Keratinocyte (primary cell): ENCODE measurements around the gene CISD3. TPM values are rescaled to one million over a fixed set of nuclear protein-coding genes. Genes with fewer than 3 reads are reported as not detected.

ENCODE experiments used
- DNase-seq: peaks from one replicate; pipeline ENCODE4 v3.0.0-alpha.2; 2011; ENCODE audit warnings: low read depth, missing footprints, low spot score
- FAIRE-seq: peaks from 2 replicates; lab custom pipeline; 2011; peaks lifted over from hg19 to GRCh38; lab: Jason Lieb, UNC
- H2AFZ ChIP-seq: 2 replicates; pipeline ENCODE4 v1.6.0; 2012; ENCODE audit warnings: low read length, control low read depth, inconsistent platforms; ENCODE audit not compliant: control insufficient read depth
- H3K27ac ChIP-seq: 2 replicates; pipeline ENCODE4 v1.5.1; 2011; ENCODE audit warnings: low read length; ENCODE audit not compliant: control insufficient read depth, insufficient read depth
- H3K27me3 ChIP-seq: 3 replicates; pipeline ENCODE4 v1.6.0; 2011; ENCODE audit warnings: low read length; ENCODE audit not compliant: control insufficient read depth, insufficient read depth; ENCODE audit errors: extremely low read depth
- H3K36me3 ChIP-seq, 2 experiments: 2 replicates in 1 of 2; 3 replicates in 1 of 2; pipeline ENCODE4 v1.5.1; 2011; ENCODE audit warnings: low read length in 2 of 2, mild to moderate bottlenecking in 1 of 2; ENCODE audit not compliant: control insufficient read depth in 2 of 2, insufficient read depth in 2 of 2; ENCODE audit errors: extremely low read depth in 1 of 2
- H3K4me1 ChIP-seq: 3 replicates; pipeline ENCODE4 v1.5.1; 2011; ENCODE audit warnings: low read length; ENCODE audit not compliant: control insufficient read depth, insufficient read depth; ENCODE audit errors: extremely low read depth
- H3K4me2 ChIP-seq: 3 replicates; pipeline ENCODE4 v1.6.0; 2011; ENCODE audit warnings: low read depth, low read length; ENCODE audit not compliant: control insufficient read depth, insufficient read depth; ENCODE audit errors: extremely low read depth
- H3K4me3 ChIP-seq, 3 experiments: fragments of 200-600 bp in 1 of 3; sonication (generic) in 1 of 3; 2 replicates in 2 of 3; 3 replicates in 1 of 3; pipeline ENCODE4 v1.5.1; 2011 to 2016; ENCODE audit warnings: low read length in 3 of 3, mild to moderate bottlenecking in 3 of 3, control low read depth in 2 of 3, inconsistent platforms in 1 of 3, low read depth in 1 of 3, mixed read lengths in 1 of 3, mixed run types in 1 of 3, moderate library complexity in 1 of 3; ENCODE audit not compliant: control insufficient read depth in 2 of 3, insufficient read depth in 2 of 3; ENCODE audit errors: extremely low read depth in 1 of 3
- H3K79me2 ChIP-seq: 2 replicates; pipeline ENCODE4 v1.6.0; 2012; ENCODE audit warnings: low read length; ENCODE audit not compliant: control insufficient read depth, insufficient read depth
- H3K9ac ChIP-seq: 3 replicates; pipeline ENCODE4 v1.6.0; 2011; ENCODE audit warnings: low read length; ENCODE audit not compliant: control insufficient read depth, insufficient read depth; ENCODE audit errors: extremely low read depth
- H3K9me1 ChIP-seq: 3 replicates; pipeline ENCODE4 v1.6.0; 2011; ENCODE audit warnings: low read length; ENCODE audit not compliant: control insufficient read depth, insufficient read depth; ENCODE audit errors: extremely low read depth
- H3K9me3 ChIP-seq: 2 replicates; pipeline ENCODE4 v1.5.1; 2012; ENCODE audit warnings: low read depth, low read length; ENCODE audit not compliant: control insufficient read depth
- H4K20me1 ChIP-seq: 3 replicates; pipeline ENCODE4 v1.6.0; 2011; ENCODE audit warnings: low read length; ENCODE audit not compliant: control insufficient read depth, insufficient read depth; ENCODE audit errors: extremely low read depth
- EZH2 ChIP-seq: IDR thresholded peaks from one replicate; pipeline ENCODE4 v1.6.1; 2012; ENCODE audit warnings: inconsistent platforms, mild to moderate bottlenecking, low read length, moderate library complexity
- dilution Hi-C: fragments of 300-500 bp; cut with MboI; formaldehyde crosslinking; loops from one replicate; pipeline ENCODE4 v1.7.0; 2020; ENCODE audit warnings: low sequenced_read_pairs; ENCODE audit not compliant: extremely low pct_ligation_motif_present
- polyA plus RNA-seq, 5 experiments: library from polyadenylated mRNA; depleted of rRNA in 3 of 5; stranded (reverse) in 3 of 5; stranded (forward) in 1 of 5; unstranded in 1 of 5; fragments of >200 nt; gene quantifications; 1 replicate in 1 of 5; 2 replicates in 3 of 5; 3 replicates in 1 of 5; pipeline versions ENCODE4 v1.2.1 to v1.2.3, GENCODE V29; 2011 to 2012; ENCODE audit warnings: missing spikeins in 2 of 5, low read depth in 1 of 5, low replicate concordance in 1 of 5
- TF ChIP-seq, protein P1 (sequence below), 3 experiments: IDR thresholded peaks in 1 of 3; conservative IDR thresholded peaks in 1 of 3; optimal IDR thresholded peaks in 1 of 3; 2 replicates in 2 of 3; 3 replicates in 1 of 3; pipeline versions ENCODE3 to v1.5.1; 2011; ENCODE audit warnings: low read length in 3 of 3, mild to moderate bottlenecking in 3 of 3, moderate library complexity in 2 of 3, control low read depth in 1 of 3, inconsistent platforms in 1 of 3; ENCODE audit not compliant: insufficient read depth in 2 of 3; ENCODE audit errors: extremely low read depth in 1 of 3

The CISD3 gene
- polyA plus RNA-seq, 1 donor (not counting 4 experiments of a cell fraction or from before 2014, with no cell fraction given), result 17.1 TPM

DNA sequence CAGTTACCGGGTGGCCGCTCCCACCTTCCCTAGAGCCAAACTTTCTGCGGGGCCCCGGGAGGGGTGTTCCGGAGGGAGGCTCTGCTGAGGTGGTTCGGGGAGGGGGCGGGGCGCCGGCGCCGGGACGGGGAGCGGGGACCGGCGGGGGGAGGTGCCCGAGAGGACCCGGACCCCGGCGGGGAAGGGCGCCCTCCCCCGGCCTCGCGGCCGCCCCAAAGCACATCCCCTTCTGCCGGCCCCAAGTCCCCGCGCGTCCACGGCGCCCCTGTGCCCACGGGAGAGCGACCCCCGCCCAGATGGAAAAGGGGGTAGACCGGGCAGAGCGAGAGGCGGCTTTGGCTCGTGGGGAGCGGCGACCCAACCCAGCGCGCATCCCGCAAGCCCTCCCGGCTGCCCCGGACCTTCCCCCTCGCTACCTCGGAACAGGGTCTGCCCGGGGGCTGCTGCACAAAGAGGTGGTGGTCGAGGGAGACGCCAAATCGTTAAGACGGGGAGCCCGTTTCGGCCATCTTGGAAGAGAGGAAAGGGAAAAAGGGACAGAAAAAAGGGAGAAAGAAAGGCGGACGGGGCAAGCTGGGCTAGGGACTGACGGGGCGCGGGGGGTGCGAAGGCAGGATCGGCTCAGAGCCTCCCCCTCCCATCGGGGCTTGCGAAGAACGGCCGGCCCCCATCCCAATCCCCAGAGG, 17.5 kb downstream of the CISD3 start:
- peaks cover 7% of the 10 kb centered on the region for H3K9me1 ChIP-seq
- DNase-seq (no peak), FAIRE-seq (no peak)
- no peaks in the 10 kb centered on the region for H3K9me3 ChIP-seq
- peak overlapping the region; percentile 94 for H3K4me2 ChIP-seq
- H3K27me3 ChIP-seq, result no peaks in the 10 kb centered on the region
- peak overlapping the region; percentile 63 for H3K27ac ChIP-seq
- dilution Hi-C loops, result no loop called here
- peaks cover 2% of the 10 kb centered on the region for H4K20me1 ChIP-seq
- H3K4me1 ChIP-seq, result peaks cover 34% of the 10 kb centered on the region
- peak overlapping the region; percentile 87 to 95 (median 90) for H3K4me3 ChIP-seq
- peaks cover 46% of the 10 kb centered on the region for H3K79me2 ChIP-seq
- no peak for TF ChIP-seq EZH2
- TF ChIP-seq, protein P1, sequence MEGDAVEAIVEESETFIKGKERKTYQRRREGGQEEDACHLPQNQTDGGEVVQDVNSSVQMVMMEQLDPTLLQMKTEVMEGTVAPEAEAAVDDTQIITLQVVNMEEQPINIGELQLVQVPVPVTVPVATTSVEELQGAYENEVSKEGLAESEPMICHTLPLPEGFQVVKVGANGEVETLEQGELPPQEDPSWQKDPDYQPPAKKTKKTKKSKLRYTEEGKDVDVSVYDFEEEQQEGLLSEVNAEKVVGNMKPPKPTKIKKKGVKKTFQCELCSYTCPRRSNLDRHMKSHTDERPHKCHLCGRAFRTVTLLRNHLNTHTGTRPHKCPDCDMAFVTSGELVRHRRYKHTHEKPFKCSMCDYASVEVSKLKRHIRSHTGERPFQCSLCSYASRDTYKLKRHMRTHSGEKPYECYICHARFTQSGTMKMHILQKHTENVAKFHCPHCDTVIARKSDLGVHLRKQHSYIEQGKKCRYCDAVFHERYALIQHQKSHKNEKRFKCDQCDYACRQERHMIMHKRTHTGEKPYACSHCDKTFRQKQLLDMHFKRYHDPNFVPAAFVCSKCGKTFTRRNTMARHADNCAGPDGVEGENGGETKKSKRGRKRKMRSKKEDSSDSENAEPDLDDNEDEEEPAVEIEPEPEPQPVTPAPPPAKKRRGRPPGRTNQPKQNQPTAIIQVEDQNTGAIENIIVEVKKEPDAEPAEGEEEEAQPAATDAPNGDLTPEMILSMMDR (optimal IDR thresholded peaks at IDR 0.05 in 1 of 3, IDR thresholded peaks at IDR 0.05 in 1 of 3, conservative IDR thresholded peaks at IDR 0.05 in 1 of 3; ENCODE audit: extremely low read depth in 1 of 3, insufficient read depth in 2 of 3, low read length in 3 of 3), result peak in 1 of 3 experiments; percentile 35
- peak overlapping the region; percentile 89 for H3K9ac ChIP-seq
- peak overlapping the region; percentile 81 for H2AFZ ChIP-seq
- H3K36me3 ChIP-seq, result no peaks in the 10 kb centered on the region

DNA sequence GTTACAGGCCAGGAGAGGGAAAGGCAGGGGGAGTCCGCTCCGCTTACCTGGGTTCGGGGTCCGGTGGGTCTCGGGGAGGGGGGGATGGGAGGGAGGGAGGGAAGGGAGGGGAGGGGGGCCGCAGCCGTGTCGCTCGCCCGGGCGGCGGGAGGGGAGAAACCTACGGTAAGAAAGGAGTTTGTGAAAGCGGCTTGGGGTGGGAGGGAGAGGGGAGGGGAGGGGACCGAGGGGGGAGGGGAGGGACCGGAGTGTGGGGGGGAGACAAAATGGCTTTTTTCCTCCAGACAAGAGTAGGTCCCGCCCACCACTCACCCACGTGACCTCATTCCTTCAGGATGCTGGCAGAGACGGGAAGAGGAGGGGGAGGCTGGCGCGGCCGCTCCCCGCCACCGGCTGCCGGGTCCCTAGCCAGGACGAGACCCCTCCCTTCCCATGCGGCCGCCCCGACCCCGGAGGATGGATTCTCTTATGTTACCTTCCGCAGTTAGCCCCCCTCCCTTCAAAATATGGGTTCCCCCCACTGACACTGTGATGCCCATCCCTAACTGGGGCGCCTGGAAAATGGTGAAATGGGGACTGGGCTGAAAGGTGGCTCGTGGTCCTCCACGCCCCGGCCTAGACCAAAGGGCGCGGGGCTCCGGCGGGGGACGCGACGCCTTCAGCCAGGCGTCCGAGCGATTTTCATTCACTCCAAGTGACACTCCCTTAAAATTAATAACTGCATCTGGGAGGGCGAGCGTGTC, 18.2 kb downstream of the CISD3 start, which contains the start of gene PCGF2:
PCGF2 (minus strand) TSS at position 188 of the 743 bp plus-strand sequence. CDS start 7,934 bp downstream, outside the sequence.
- H3K9me3 ChIP-seq, result no peaks in the 10 kb centered on the region
- no peaks in the 10 kb centered on the region for H3K36me3 ChIP-seq
- H3K4me2 ChIP-seq, result peak within 1 kb of the TSS; percentile 94
- FAIRE-seq (no peak), DNase-seq (no peak)
- H3K9ac ChIP-seq, result peak within 1 kb of the TSS; percentile 89
- TF ChIP-seq, protein P1 (optimal IDR thresholded peaks at IDR 0.05 in 1 of 3, IDR thresholded peaks at IDR 0.05 in 1 of 3, conservative IDR thresholded peaks at IDR 0.05 in 1 of 3; ENCODE audit: extremely low read depth in 1 of 3, insufficient read depth in 2 of 3, low read length in 3 of 3), result no peak
- no peak for TF ChIP-seq EZH2
- H4K20me1 ChIP-seq, result peaks cover 2% of the 10 kb centered on the region
- H3K4me3 ChIP-seq, result peak within 1 kb of the TSS; percentile 87 to 95 (median 90)
- no peaks in the 10 kb centered on the region for H3K27me3 ChIP-seq
- dilution Hi-C loops, result no loop called here
- H2AFZ ChIP-seq, result peak within 1 kb of the TSS; percentile 81
- peaks cover 29% of the 10 kb centered on the region for H3K4me1 ChIP-seq
- peaks cover 7% of the 10 kb centered on the region for H3K9me1 ChIP-seq
- peaks cover 47% of the 10 kb centered on the region for H3K79me2 ChIP-seq
- peak within 1 kb of the TSS; percentile 63 for H3K27ac ChIP-seq
